ENCODE results near the gene OR10AD1.

OR10AD1 gene

GRCh38 chr12:48185181-48185919, 17.7 kb downstream of the OR10AD1 start:
- POLR2A ChIA-PET, result interaction anchor here (1.1 kb wide), 1 partner anchor 14 kb away, joined by 5 read pairs; no protein-coding TSS in a partner anchor

GRCh38 chr12:48184549-48184922, 18.6 kb downstream of the OR10AD1 start:
- Histone ChIP-seq H3K27me3 (replicated peaks in 2 of 5; ENCODE audit: control insufficient read depth in 4 of 5, insufficient read depth in 5 of 5, low read length in 4 of 5) (peaks cover 14 to 55% (median 37%) of the 10 kb centered on the region in 5 experiments), H3K4me3 (ENCODE audit: control insufficient read depth in 1 of 7, extremely low read depth in 1 of 7, insufficient read depth in 4 of 7, low read depth in 2 of 7, low read length in 6 of 7) (peak overlapping the region in 4 of 7 experiments; percentile 3 to 93 (median 82)), H3K36me3 (ENCODE audit: control insufficient read depth in 4 of 4, insufficient read depth in 4 of 4, low read length in 3 of 4) (no peaks in the 10 kb centered on the region), H3K9me3 (ENCODE audit: control extremely low read depth in 1 of 5, control insufficient read depth in 4 of 5, insufficient read depth in 2 of 5, low read depth in 1 of 5, low read length in 4 of 5) (no peaks in the 10 kb centered on the region), H3K4me1 (ENCODE audit: control extremely low read depth in 1 of 4, control insufficient read depth in 4 of 4, insufficient read depth in 4 of 4, low read length in 3 of 4) (peaks cover 7 to 29% (median 21%) of the 10 kb centered on the region in 4 experiments), H3K27ac (ENCODE audit: insufficient read depth in 1 of 2, low read depth in 1 of 2, low read length in 2 of 2, poor library complexity in 1 of 2, severe bottlenecking in 2 of 2) (no peak overlapping the region)
- DNase-seq, result no peak
- ChIA-PET CTCF (interaction anchor here (0.9 to 1.5 kb wide), 5 partner anchors 9 to 100 kb away, joined by 3 to 4 read pairs (median 4); no protein-coding TSS in a partner anchor), POLR2A (interaction anchor here (1.1 kb wide), 1 partner anchor 15 kb away, joined by 5 read pairs; no protein-coding TSS in a partner anchor)
- 11% methylated on average over 17 of the region's 20 CpGs for WGBS (ENCODE audit: insufficient coverage)

More at GRCh38 chr12:48185181-48185919, 17.7 kb downstream of the OR10AD1 start:
- H3K4me3 ChIP-seq (ENCODE audit: control insufficient read depth in 1 of 7, extremely low read depth in 1 of 7, insufficient read depth in 4 of 7, low read depth in 2 of 7, low read length in 6 of 7), result no peak overlapping the region
- DNase-seq, result no peak
- H3K27ac ChIP-seq (ENCODE audit: insufficient read depth in 1 of 2, low read depth in 1 of 2, low read length in 2 of 2, poor library complexity in 1 of 2, severe bottlenecking in 2 of 2), result no peak overlapping the region
- no peaks in the 10 kb centered on the region for H3K36me3 ChIP-seq (ENCODE audit: control insufficient read depth in 4 of 4, insufficient read depth in 4 of 4, low read length in 3 of 4)
- WGBS (ENCODE audit: insufficient coverage), result 97% methylated on average over 7 of the region's 10 CpGs
- CTCF ChIA-PET, result interaction anchor here (0.9 to 4.6 kb wide), 6 partner anchors 8 to 101 kb away, joined by 3 to 37 read pairs (median 4); no protein-coding TSS in a partner anchor
- peaks cover 14 to 52% (median 34%) of the 10 kb centered on the region in 5 experiments for H3K27me3 ChIP-seq (replicated peaks in 2 of 5; ENCODE audit: control insufficient read depth in 4 of 5, insufficient read depth in 5 of 5, low read length in 4 of 5)
- H3K4me1 ChIP-seq (ENCODE audit: control extremely low read depth in 1 of 4, control insufficient read depth in 4 of 4, insufficient read depth in 4 of 4, low read length in 3 of 4), result peaks cover 7 to 29% (median 21%) of the 10 kb centered on the region in 4 experiments
- no peaks in the 10 kb centered on the region for H3K9me3 ChIP-seq (ENCODE audit: control extremely low read depth in 1 of 5, control insufficient read depth in 4 of 5, insufficient read depth in 2 of 5, low read depth in 1 of 5, low read length in 4 of 5)

DNA sequence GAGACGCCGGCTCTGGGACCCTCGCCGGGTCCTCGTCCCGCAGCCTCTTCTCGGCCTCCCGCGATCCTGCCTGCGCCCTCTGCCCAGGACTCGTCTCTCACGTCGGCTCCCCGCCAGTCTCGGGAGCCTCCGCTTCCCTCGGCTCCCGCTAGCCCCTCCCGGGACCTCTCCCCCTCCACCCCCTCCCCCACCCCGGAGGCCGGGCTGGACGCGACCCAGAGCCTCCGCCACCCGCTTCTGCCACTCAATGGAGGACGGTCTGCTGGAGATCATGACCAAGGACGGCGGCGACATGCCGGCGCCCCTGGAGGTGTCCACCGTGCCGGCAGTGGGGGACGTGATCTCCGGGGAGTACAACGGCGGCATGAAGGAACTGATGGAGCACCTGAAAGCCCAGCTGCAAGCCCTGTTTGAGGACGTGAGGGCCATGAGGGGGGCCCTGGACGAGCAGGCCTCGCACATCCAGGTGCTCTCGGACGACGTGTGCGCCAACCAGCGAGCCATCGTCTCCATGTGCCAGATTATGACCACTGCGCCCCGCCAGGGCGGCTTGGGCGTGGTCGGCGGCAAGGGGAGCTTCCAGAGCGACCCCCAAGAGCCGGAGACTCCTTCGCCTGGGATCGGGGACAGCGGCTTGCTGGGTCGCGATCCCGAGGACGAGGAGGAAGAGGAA, 19.1 kb downstream of the OR10AD1 start:
- peak in 1 of 3 donors; percentile 46 for DNase-seq
- ChIA-PET POLR2A (interaction anchor here (0.6 to 1.1 kb wide), 2 partner anchors 15 to 175 kb away, joined by 3 to 5 read pairs; no protein-coding TSS in a partner anchor), CTCF (interaction anchor here (0.9 to 1.5 kb wide), 6 partner anchors 10 to 99 kb away, joined by 3 to 7 read pairs (median 4); no protein-coding TSS in a partner anchor)
- Histone ChIP-seq H3K4me3 (ENCODE audit: control insufficient read depth in 1 of 7, extremely low read depth in 1 of 7, insufficient read depth in 4 of 7, low read depth in 2 of 7, low read length in 6 of 7) (peak overlapping the region; percentile 62 to 93 (median 73)), H3K9me3 (ENCODE audit: control extremely low read depth in 1 of 5, control insufficient read depth in 4 of 5, insufficient read depth in 2 of 5, low read depth in 1 of 5, low read length in 4 of 5) (no peaks in the 10 kb centered on the region), H3K27ac (ENCODE audit: insufficient read depth in 1 of 2, low read depth in 1 of 2, low read length in 2 of 2, poor library complexity in 1 of 2, severe bottlenecking in 2 of 2) (no peak overlapping the region), H3K4me1 (ENCODE audit: control extremely low read depth in 1 of 4, control insufficient read depth in 4 of 4, insufficient read depth in 4 of 4, low read length in 3 of 4) (peaks cover 7 to 29% (median 21%) of the 10 kb centered on the region in 4 experiments), H3K27me3 (replicated peaks in 2 of 5; ENCODE audit: control insufficient read depth in 4 of 5, insufficient read depth in 5 of 5, low read length in 4 of 5) (peaks cover 14 to 55% (median 37%) of the 10 kb centered on the region in 5 experiments), H3K36me3 (ENCODE audit: control insufficient read depth in 4 of 4, insufficient read depth in 4 of 4, low read length in 3 of 4) (no peaks in the 10 kb centered on the region)
- 5% methylated on average over 47 of the region's 61 CpGs for WGBS (ENCODE audit: insufficient coverage)

GRCh38 chr12:48183091-48183875, 19.8 kb downstream of the OR10AD1 start, which contains the start of gene CCDC184:
TSS of gene CCDC184 (plus strand) at chr12:48183644. CDS start at chr12:48184123, 479 bp downstream.
- Histone ChIP-seq H3K4me3 (ENCODE audit: control insufficient read depth in 1 of 7, extremely low read depth in 1 of 7, insufficient read depth in 4 of 7, low read depth in 2 of 7, low read length in 6 of 7) (peak within 1 kb of the TSS; percentile 62 to 93 (median 73)), H3K36me3 (ENCODE audit: control insufficient read depth in 4 of 4, insufficient read depth in 4 of 4, low read length in 3 of 4) (no peaks in the 10 kb centered on the region), H3K27ac (ENCODE audit: insufficient read depth in 1 of 2, low read depth in 1 of 2, low read length in 2 of 2, poor library complexity in 1 of 2, severe bottlenecking in 2 of 2) (no peak within 1 kb of the TSS), H3K27me3 (replicated peaks in 2 of 5; ENCODE audit: control insufficient read depth in 4 of 5, insufficient read depth in 5 of 5, low read length in 4 of 5) (peaks cover 14 to 55% (median 37%) of the 10 kb centered on the region in 5 experiments), H3K4me1 (ENCODE audit: control extremely low read depth in 1 of 4, control insufficient read depth in 4 of 4, insufficient read depth in 4 of 4, low read length in 3 of 4) (peaks cover 7 to 29% (median 21%) of the 10 kb centered on the region in 4 experiments), H3K9me3 (ENCODE audit: control extremely low read depth in 1 of 5, control insufficient read depth in 4 of 5, insufficient read depth in 2 of 5, low read depth in 1 of 5, low read length in 4 of 5) (no peaks in the 10 kb centered on the region)
- ChIA-PET POLR2A (interaction anchor here (0.5 to 1.2 kb wide), 3 partner anchors 12 to 175 kb away, joined by 3 to 6 read pairs (median 4); no protein-coding TSS in a partner anchor), CTCF (interaction anchor here (0.8 to 1.4 kb wide), 8 partner anchors 10 to 436 kb away, joined by 3 to 7 read pairs (median 4); no protein-coding TSS in a partner anchor)
- 0% methylated on average over 53 of the region's 61 CpGs for WGBS (ENCODE audit: insufficient coverage)
- DNase-seq, result peak; percentile 63 to 85 (median 78)

DNA sequence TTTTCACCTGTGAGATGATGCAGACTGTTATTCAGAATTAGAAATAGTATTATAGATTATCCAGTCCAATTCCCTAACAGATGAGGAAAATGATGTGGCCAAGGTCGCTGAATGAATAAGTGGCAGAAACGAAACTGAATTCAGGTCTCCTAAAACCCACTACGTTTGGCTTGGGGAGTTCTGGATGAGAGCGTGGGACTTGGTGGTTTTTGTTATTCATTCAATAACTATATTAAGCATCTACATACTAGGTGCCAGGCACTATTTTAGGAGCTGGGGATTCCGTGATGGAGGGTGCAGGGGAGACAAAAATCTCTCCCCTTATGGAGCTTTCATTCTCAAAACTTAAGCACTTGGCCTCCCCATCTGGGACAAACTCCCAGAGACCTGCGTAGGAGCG, 20.5 kb downstream of the OR10AD1 start:
- DNase-seq, result peak in 1 of 3 donors; percentile 42
- peaks cover 7 to 29% (median 21%) of the 10 kb centered on the region in 4 experiments for H3K4me1 ChIP-seq (ENCODE audit: control extremely low read depth in 1 of 4, control insufficient read depth in 4 of 4, insufficient read depth in 4 of 4, low read length in 3 of 4)
- no peaks in the 10 kb centered on the region for H3K36me3 ChIP-seq (ENCODE audit: control insufficient read depth in 4 of 4, insufficient read depth in 4 of 4, low read length in 3 of 4)
- POLR2A ChIA-PET, result interaction anchor here (0.5 to 1.2 kb wide), 2 partner anchors 11 to 87 kb away, joined by 4 to 6 read pairs; no protein-coding TSS in a partner anchor
- 0% methylated on average over 3 of the region's 7 CpGs for WGBS (ENCODE audit: insufficient coverage)
- CTCF ChIA-PET, result interaction anchor here (0.8 to 1.4 kb wide), 7 partner anchors 9 to 436 kb away, joined by 3 to 7 read pairs (median 5); no protein-coding TSS in a partner anchor
- no peak overlapping the region for H3K27ac ChIP-seq (ENCODE audit: insufficient read depth in 1 of 2, low read depth in 1 of 2, low read length in 2 of 2, poor library complexity in 1 of 2, severe bottlenecking in 2 of 2)
- H3K9me3 ChIP-seq (ENCODE audit: control extremely low read depth in 1 of 5, control insufficient read depth in 4 of 5, insufficient read depth in 2 of 5, low read depth in 1 of 5, low read length in 4 of 5), result no peaks in the 10 kb centered on the region
- H3K27me3 ChIP-seq (replicated peaks in 2 of 5; ENCODE audit: control insufficient read depth in 4 of 5, insufficient read depth in 5 of 5, low read length in 4 of 5), result peaks cover 14 to 55% (median 36%) of the 10 kb centered on the region in 5 experiments
- peak overlapping the region; percentile 62 to 93 (median 73) for H3K4me3 ChIP-seq (ENCODE audit: control insufficient read depth in 1 of 7, extremely low read depth in 1 of 7, insufficient read depth in 4 of 7, low read depth in 2 of 7, low read length in 6 of 7)

DNA sequence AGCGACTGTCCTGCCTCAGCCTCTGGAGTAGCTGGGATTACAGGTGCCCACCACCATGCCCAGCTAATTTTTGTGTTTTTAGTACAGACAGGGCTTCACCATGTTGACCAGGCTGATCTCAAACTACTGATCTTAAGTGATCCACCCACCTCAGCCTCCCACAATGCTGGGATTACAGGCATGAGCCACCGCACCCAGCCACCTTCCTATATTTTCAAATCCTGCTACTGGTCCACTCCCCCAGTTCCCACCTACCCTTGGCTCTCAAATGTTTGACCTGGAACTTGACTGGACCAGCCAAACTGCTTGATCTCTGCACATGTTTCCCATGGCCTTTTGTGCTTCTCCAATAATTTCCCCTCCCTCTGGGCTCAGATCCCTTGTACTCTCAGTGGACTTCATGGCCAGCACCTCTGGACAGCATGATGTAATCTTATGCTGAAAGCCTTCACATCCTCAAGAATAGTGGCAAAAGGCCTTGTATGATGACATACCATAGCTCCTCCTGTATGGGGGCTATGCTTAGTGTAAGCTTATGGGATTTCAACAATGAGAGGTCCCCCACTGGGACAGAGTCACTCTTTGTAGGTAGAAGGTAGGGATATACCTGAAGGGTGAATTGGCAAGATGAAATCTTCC, 22.1 kb downstream of the OR10AD1 start:
- POLR2A ChIA-PET, result no interaction called here
- Histone ChIP-seq H3K9me3 (ENCODE audit: control extremely low read depth in 1 of 5, control insufficient read depth in 4 of 5, insufficient read depth in 2 of 5, low read depth in 1 of 5, low read length in 4 of 5) (no peaks in the 10 kb centered on the region), H3K4me3 (ENCODE audit: control insufficient read depth in 1 of 7, extremely low read depth in 1 of 7, insufficient read depth in 4 of 7, low read depth in 2 of 7, low read length in 6 of 7) (no peak overlapping the region), H3K27me3 (replicated peaks in 2 of 5; ENCODE audit: control insufficient read depth in 4 of 5, insufficient read depth in 5 of 5, low read length in 4 of 5) (peaks cover 14 to 54% (median 32%) of the 10 kb centered on the region in 5 experiments), H3K36me3 (ENCODE audit: control insufficient read depth in 4 of 4, insufficient read depth in 4 of 4, low read length in 3 of 4) (no peaks in the 10 kb centered on the region), H3K27ac (ENCODE audit: insufficient read depth in 1 of 2, low read depth in 1 of 2, low read length in 2 of 2, poor library complexity in 1 of 2, severe bottlenecking in 2 of 2) (no peak overlapping the region), H3K4me1 (ENCODE audit: control extremely low read depth in 1 of 4, control insufficient read depth in 4 of 4, insufficient read depth in 4 of 4, low read length in 3 of 4) (peaks cover 7 to 28% (median 20%) of the 10 kb centered on the region in 4 experiments)
- 100% methylated on average over 1 of the region's 2 CpGs for WGBS (ENCODE audit: insufficient coverage)
- CTCF ChIA-PET, result interaction anchor here (0.6 to 1.4 kb wide), 4 partner anchors 12 to 168 kb away, joined by 3 read pairs; partner anchors contain the start of gene ASB8
- DNase-seq, result no peak

All from common myeloid progenitor, CD34-positive (primary cell).